Liver (tissue), 9 donors: ENCODE measurements around the gene VPS37B. TPM values are rescaled to one million over a fixed set of nuclear protein-coding genes. Genes with fewer than 3 reads are reported as not detected.

Experiments
- DNase-seq: peaks from one replicate; pipeline ENCODE4 v3.0.0-alpha.2; 2017; ENCODE audit warnings: low spot score
- H3K27ac ChIP-seq, 2 donors: one replicate each; pipeline ENCODE4 v1.7.0; 2013; ENCODE audit warnings: inconsistent platforms in 2 of 2, low read length in 2 of 2, control low read depth in 1 of 2, low read depth in 1 of 2, mild to moderate bottlenecking in 1 of 2
- H3K27me3 ChIP-seq, 4 donors: one replicate each; pipeline versions ENCODE4 v1.6.1 to v1.7.0; 2013; ENCODE audit warnings: low read length in 3 of 4, inconsistent platforms in 1 of 4, mild to moderate bottlenecking in 1 of 4, moderate library complexity in 1 of 4; ENCODE audit not compliant: control insufficient read depth in 4 of 4, insufficient read depth in 4 of 4
- H3K36me3 ChIP-seq, 4 donors: one replicate each; pipeline versions ENCODE4 v1.6.1 to v1.7.0; 2013; ENCODE audit warnings: low read length in 3 of 4, mild to moderate bottlenecking in 3 of 4, low read depth in 1 of 4, moderate library complexity in 1 of 4; ENCODE audit not compliant: control insufficient read depth in 4 of 4, insufficient read depth in 3 of 4
- H3K4me1 ChIP-seq, 4 donors: one replicate each; pipeline versions ENCODE4 v1.6.1 to v1.7.0; 2013; ENCODE audit warnings: low read length in 3 of 4, mild to moderate bottlenecking in 3 of 4, moderate library complexity in 1 of 4; ENCODE audit not compliant: control insufficient read depth in 4 of 4, insufficient read depth in 4 of 4
- H3K4me3 ChIP-seq, 3 donors: one replicate each; pipeline versions ENCODE4 v1.6.1 to v1.7.0; 2013; ENCODE audit warnings: low read length in 3 of 3, control low read depth in 1 of 3, low read depth in 1 of 3, mild to moderate bottlenecking in 1 of 3
- H3K9ac ChIP-seq, 2 donors: one replicate each; pipeline ENCODE4 v1.7.0; 2013; ENCODE audit warnings: low read length in 2 of 2, mild to moderate bottlenecking in 2 of 2, moderate library complexity in 2 of 2, control low read depth in 1 of 2, low read depth in 1 of 2
- H3K9me3 ChIP-seq, 4 donors: one replicate each; pipeline versions ENCODE4 v1.6.1 to v1.7.0; 2013; ENCODE audit warnings: low read length in 3 of 4; ENCODE audit not compliant: control insufficient read depth in 4 of 4
- ATF3 ChIP-seq: IDR thresholded peaks from 2 replicates; pipeline ENCODE4 v1.6.1; 2016; ENCODE audit warnings: antibody characterized with exemption
- CTCF ChIP-seq: fragments of 150-350 bp; IDR thresholded peaks from 2 replicates; pipeline ENCODE4 v1.5.1; 2017; ENCODE audit warnings: improper control_type of control experiment, low read depth, low read length; ENCODE audit not compliant: missing input control
- EGR1 ChIP-seq, 2 donors: IDR thresholded peaks; 2 replicates each; pipeline ENCODE4 v1.6.1; 2016 to 2018; ENCODE audit warnings: antibody characterized with exemption in 2 of 2, low read depth in 2 of 2
- FOXA1 ChIP-seq: IDR thresholded peaks from 2 replicates; pipeline ENCODE4 v1.6.1; 2016; ENCODE audit warnings: antibody characterized with exemption
- FOXA2 ChIP-seq: IDR thresholded peaks from 2 replicates; pipeline ENCODE4 v1.6.1; 2016; ENCODE audit warnings: antibody characterized with exemption
- GABPA ChIP-seq, 2 donors: IDR thresholded peaks in 1 of 2; conservative IDR thresholded peaks in 1 of 2; 2 replicates each; pipeline ENCODE4 v1.6.1; 2016; ENCODE audit warnings: antibody characterized with exemption in 2 of 2, mild to moderate bottlenecking in 1 of 2, moderate library complexity in 1 of 2
- HNF4A ChIP-seq, 2 donors: conservative IDR thresholded peaks; 2 replicates each; pipeline ENCODE4 v1.6.1; 2016; ENCODE audit warnings: antibody characterized with exemption in 2 of 2, mild to moderate bottlenecking in 2 of 2
- HNF4G ChIP-seq: IDR thresholded peaks from 2 replicates; pipeline ENCODE4 v1.6.1; 2016; ENCODE audit warnings: antibody characterized with exemption
- JUND ChIP-seq, 2 donors: IDR thresholded peaks; 2 replicates each; pipeline ENCODE4 v1.6.1; 2016; ENCODE audit warnings: antibody characterized with exemption in 2 of 2
- NR2F2 ChIP-seq: IDR thresholded peaks from 2 replicates; pipeline ENCODE4 v1.6.1; 2016; ENCODE audit warnings: antibody characterized with exemption
- RAD21 ChIP-seq, 2 donors: IDR thresholded peaks; 2 replicates each; pipeline ENCODE4 v1.6.1; 2016; ENCODE audit warnings: antibody characterized with exemption in 2 of 2, mild to moderate bottlenecking in 2 of 2
- RXRA ChIP-seq, 2 donors: IDR thresholded peaks; 2 replicates each; pipeline ENCODE4 v1.6.1; 2017 to 2018; ENCODE audit warnings: antibody characterized with exemption in 2 of 2, mild to moderate bottlenecking in 1 of 2
- SP1 ChIP-seq: IDR thresholded peaks from 2 replicates; pipeline ENCODE4 v1.6.1; 2018; ENCODE audit warnings: antibody characterized with exemption, mild to moderate bottlenecking
- TAF1 ChIP-seq: conservative IDR thresholded peaks from 2 replicates; pipeline ENCODE4 v1.6.1; 2016; ENCODE audit warnings: antibody characterized with exemption, mild to moderate bottlenecking
- YY1 ChIP-seq: IDR thresholded peaks from 2 replicates; pipeline ENCODE4 v1.6.1; 2016; ENCODE audit warnings: antibody characterized with exemption, mild to moderate bottlenecking
- WGBS: extraction: QIAGEN DNeasy Blood & Tissue Kit; methylation state at CpG from one replicate; pipeline ENCODE4 v1.1.7; 2013; 5-methylcytosine and 5-hydroxymethylcytosine counted together
- polyA plus RNA-seq, 2 donors: library from polyadenylated mRNA; stranded (reverse) in 1 of 2; unstranded in 1 of 2; fragments of 200-250 nt in 1 of 2; fragments of >200 nt in 1 of 2; fragmentation: Nextera tagmentation in 1 of 2; extraction: Ambion mirVana in 1 of 2; gene quantifications; one replicate each; pipeline versions ENCODE4 v1.2.1 to v1.2.3, GENCODE V29; 2013 to 2015
- total RNA-seq, 2 donors: library from RNA; depleted of rRNA; stranded (reverse); fragments of >200 nt; gene quantifications; one replicate each; pipeline ENCODE4 v1.2.3, GENCODE V29; 2014
- TF ChIP-seq, protein P1 (sequence below): IDR thresholded peaks from 2 replicates; pipeline ENCODE4 v1.6.1; 2016; ENCODE audit warnings: antibody characterized with exemption
- donor health status: healthy.
- donor health status: healthy.
- donor health status: healthy.
- donor health status: healthy.
- donor health status: healthy.

VPS37B gene
- total and polyA plus RNA-seq, 4 donors, result 2.3 to 6.8 (median 3.8) TPM

DNA sequence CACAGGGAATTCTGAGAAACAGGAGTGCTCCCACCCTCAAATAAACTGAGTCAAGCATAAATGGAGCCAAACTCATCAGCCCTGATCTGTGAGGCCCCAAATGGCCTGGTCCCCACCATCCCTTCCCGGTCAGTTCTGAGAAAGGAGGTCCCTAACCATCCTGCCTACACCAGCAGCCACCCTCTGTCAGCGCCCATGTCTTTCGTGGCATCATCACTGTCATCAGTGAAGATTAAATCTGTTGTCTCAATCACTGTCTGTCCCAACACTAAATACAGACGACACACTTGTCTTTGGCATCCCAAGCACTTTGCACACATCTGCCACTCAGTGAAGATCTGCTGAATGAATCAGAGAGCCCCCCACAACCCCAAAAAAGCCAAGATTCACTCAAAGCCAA is 22.4 kb downstream of the VPS37B start:
- H3K36me3 ChIP-seq, result peaks cover 0 to 10% (median 3%) of the 10 kb centered on the region in 4 donors
- H3K9ac ChIP-seq, result no peak overlapping the region
- H3K4me1 ChIP-seq, result peaks cover 12 to 60% (median 51%) of the 10 kb centered on the region in 4 donors
- no peaks in the 10 kb centered on the region for H3K27me3 ChIP-seq
- WGBS, result 90% methylated on average over 4 of the region's 4 CpGs
- TF ChIP-seq CTCF (no peak), NR2F2 (no peak), JUND (IDR thresholded peaks at IDR 0.05) (no peak), HNF4A (conservative IDR thresholded peaks at IDR 0.05) (no peak), ATF3 (no peak), SP1 (no peak), FOXA1 (no peak), TAF1 (no peak), RXRA (IDR thresholded peaks at IDR 0.05) (no peak), EGR1 (IDR thresholded peaks at IDR 0.05; ENCODE audit: low read depth in 2 of 2) (no peak), FOXA2 (no peak)
- TF ChIP-seq, protein P1, sequence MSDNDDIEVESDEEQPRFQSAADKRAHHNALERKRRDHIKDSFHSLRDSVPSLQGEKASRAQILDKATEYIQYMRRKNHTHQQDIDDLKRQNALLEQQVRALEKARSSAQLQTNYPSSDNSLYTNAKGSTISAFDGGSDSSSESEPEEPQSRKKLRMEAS, result no peak
- no peaks in the 10 kb centered on the region for H3K9me3 ChIP-seq
- no peak overlapping the region for H3K4me3 ChIP-seq
- no peak overlapping the region for H3K27ac ChIP-seq
- DNase-seq, result no peak

- Histone ChIP-seq H3K4me3 (no peak overlapping the region), H3K9ac (peak overlapping the region; percentile 41 to 75)
- 32% methylated on average over 12 of the region's 12 CpGs for WGBS
Measured at GRCh38 chr12:122872815-122873361, 23.0 kb downstream of the VPS37B start.

More at GRCh38 chr12:122872815-122873361, 23.0 kb downstream of the VPS37B start:
- TF ChIP-seq YY1, result no peak
- no peak for TF ChIP-seq FOXA1
- no peak for TF ChIP-seq CTCF
- no peak for TF ChIP-seq GABPA (IDR thresholded peaks at IDR 0.05 in 1 of 2, conservative IDR thresholded peaks at IDR 0.05 in 1 of 2)
- no peak for TF ChIP-seq NR2F2
- TF ChIP-seq HNF4A (conservative IDR thresholded peaks at IDR 0.05), result no peak
- TF ChIP-seq RAD21 (IDR thresholded peaks at IDR 0.05), result no peak
- no peak for TF ChIP-seq HNF4G
- no peak for TF ChIP-seq FOXA2
- no peak for TF ChIP-seq SP1
- TF ChIP-seq RXRA (IDR thresholded peaks at IDR 0.05), result no peak
- TF ChIP-seq ATF3, result no peak
- no peaks in the 10 kb centered on the region for H3K9me3 ChIP-seq
- H3K27ac ChIP-seq, result peak overlapping the region; percentile 24 to 71
- H3K27me3 ChIP-seq, result no peaks in the 10 kb centered on the region
- peaks cover 12 to 66% (median 57%) of the 10 kb centered on the region in 4 donors for H3K4me1 ChIP-seq
- DNase-seq, result no peak
- peaks cover 0 to 12% (median 3%) of the 10 kb centered on the region in 4 donors for H3K36me3 ChIP-seq
